ENCODE data around the gene USP38.

Gene USP38

GRCh38 chr4:143270256-143270838, 85.6 kb downstream of the USP38 start:
- DNase-seq = no peak

Measured in NCI-H524 (cell line).